Epidermal melanocyte (primary cell): ENCODE measurements around the gene GLIS2.
"Not testable (repeated sequence)": the region's sequence is repeated elsewhere in the genome, so short reads cannot be mapped to it uniquely, and the experiment has no call there.

Source experiments
- DNase-seq: peaks from one replicate; pipeline ENCODE4 v3.0.0; 2011; ENCODE audit warnings: low spot score; ENCODE audit not compliant: insufficient read length

GLIS2 gene

GRCh38 chr16:4333714-4334113, 17.8 kb downstream of the GLIS2 start:
- not testable (repeated sequence) for DNase-seq

- no peak for DNase-seq
Measured at GRCh38 chr16:4334724-4335495, 19.0 kb downstream of the GLIS2 start.

GRCh38 chr16:4336701-4337539, 21.1 kb downstream of the GLIS2 start:
- DNase-seq = no peak

DNA sequence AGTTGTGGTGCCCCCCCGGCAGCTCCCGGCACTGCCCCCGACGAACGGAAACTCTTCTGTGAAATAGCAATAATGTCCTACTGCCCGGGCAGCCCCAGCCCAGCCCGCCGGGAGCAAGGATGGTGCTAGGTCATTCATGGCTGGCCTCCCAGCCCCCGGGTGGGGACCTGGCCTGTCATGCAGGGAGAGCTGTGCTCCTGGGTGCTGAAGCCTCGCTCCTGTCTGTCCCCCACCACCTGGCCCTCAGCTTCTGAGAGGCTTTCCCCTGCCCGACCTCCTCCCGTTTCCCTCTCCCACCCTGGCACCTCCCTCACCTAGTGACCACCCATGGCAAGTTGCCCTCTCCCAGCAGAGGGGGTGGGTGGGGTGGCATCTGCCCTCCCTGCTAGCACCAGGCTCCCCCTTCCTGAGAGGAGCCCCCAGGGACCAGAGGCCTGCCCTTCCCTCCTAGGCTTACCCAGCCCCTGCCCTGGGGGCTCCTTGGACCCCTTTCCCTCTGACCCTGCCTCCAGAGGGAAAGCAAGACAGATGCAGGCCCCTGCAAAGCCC, 21.7 kb downstream of the GLIS2 start:
- no peak for DNase-seq

- no peak for DNase-seq
Measured at GRCh38 chr16:4338125-4338582, 22.3 kb downstream of the GLIS2 start.

GRCh38 chr16:4338712-4339299, 22.9 kb downstream of the GLIS2 start:
- no peak for DNase-seq

- DNase-seq = no peak
Measured at GRCh38 chr16:4339455-4339854, 23.6 kb downstream of the GLIS2 start.

- DNase-seq = no peak
Measured at GRCh38 chr16:4339909-4340308, 24.0 kb downstream of the GLIS2 start.

DNA sequence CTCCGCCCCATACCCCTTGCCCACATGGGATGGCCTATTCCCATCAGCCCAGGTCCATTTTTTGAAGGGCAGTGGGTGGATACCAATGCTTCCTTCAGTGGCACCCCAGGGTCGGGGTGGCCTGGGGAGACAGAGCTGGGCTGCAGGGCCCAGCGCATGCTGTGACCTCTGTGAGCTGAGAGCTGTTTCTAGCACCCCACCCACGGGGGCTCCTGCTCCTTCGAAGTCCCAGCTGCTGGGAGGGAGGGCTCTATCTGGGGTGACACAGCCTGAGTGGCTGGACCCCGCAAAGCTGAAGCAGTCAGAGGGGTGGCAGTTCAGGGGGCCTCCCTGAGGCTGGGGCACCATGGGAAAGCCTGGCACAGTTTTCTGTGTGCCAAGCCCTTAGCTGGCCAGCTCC, 24.6 kb downstream of the GLIS2 start:
- no peak for DNase-seq

- DNase-seq = no peak
Measured at GRCh38 chr16:4341250-4341649, 25.4 kb downstream of the GLIS2 start.

DNA sequence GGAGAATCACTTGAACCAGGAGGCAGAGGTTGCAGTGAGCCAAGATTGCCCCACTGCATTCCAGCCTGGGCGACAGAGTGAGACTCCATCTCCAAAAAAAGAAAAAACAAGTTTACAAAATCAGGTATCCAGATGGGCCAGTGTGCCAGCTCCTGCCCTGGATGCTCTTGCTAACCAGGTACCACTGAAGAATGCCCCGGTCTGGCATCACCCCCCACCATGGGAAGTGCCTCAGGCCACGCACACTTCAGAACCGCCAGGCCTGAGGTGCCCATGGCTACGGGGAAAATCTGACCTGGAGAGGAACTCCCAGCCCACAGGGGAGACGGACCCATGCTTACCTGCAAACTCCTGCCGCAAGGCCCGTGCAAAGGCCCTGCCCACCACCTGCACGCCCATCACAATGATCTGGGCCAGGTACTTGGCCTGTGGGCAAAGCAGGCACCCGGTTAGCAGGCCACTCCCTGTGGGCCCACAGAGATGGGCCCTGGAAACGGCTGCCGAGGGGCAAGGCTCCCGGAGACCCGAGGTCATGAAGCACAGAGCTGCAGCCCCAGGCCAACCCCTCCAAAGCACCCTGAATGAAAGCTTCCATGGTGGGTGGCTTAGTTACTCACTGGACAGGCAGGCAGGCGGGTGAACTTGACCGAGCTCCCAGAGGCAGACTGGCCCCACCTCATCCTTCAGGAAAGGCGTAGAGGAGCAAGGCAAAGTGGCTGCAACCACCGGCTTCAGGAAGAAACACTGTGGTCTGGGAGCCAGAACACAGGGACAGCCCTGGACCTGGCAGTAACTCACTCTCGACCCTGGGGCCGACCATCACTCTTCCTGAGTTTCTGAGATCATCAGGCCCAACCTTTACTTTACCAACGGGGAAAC, 27.2 kb downstream of the GLIS2 start:
- no peak for DNase-seq

DNA sequence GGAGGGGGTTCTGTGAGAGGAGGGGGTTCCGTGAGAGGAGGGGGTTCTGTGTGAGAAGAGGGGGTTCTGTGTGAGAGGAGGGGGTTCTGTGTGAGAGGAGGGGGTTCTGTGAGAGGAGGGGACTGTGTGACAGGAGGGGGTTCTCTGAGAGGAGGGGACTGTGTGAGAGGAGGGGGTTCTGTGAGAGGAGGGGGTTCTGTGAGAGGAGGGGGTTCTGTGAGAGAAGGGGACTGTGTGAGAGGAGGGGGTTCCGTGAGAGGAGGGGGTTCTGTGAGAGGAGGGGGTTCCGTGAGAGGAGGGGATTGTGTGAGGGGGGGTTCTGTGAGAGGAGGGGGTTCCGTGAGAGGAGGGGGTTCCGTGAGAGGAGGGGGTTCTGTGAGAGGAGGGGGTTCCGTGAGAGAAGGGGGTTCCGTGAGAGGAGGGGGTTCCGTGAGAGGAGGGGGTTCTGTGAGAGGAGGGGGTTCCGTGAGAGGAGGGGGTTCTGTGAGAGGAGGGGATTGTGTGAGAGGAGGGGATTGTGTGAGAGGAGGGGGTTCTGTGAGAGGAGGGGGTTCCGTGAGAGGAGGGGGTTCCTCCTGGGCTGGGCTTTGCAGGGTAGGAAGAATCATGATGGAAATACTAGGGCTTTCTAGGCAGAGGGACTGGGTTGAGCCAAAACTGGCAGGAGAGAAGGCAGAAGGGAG, 28.6 kb downstream of the GLIS2 start:
- DNase-seq = not testable (repeated sequence)

GRCh38 chr16:4344983-4345835, 29.3 kb downstream of the GLIS2 start:
- no peak for DNase-seq

DNA sequence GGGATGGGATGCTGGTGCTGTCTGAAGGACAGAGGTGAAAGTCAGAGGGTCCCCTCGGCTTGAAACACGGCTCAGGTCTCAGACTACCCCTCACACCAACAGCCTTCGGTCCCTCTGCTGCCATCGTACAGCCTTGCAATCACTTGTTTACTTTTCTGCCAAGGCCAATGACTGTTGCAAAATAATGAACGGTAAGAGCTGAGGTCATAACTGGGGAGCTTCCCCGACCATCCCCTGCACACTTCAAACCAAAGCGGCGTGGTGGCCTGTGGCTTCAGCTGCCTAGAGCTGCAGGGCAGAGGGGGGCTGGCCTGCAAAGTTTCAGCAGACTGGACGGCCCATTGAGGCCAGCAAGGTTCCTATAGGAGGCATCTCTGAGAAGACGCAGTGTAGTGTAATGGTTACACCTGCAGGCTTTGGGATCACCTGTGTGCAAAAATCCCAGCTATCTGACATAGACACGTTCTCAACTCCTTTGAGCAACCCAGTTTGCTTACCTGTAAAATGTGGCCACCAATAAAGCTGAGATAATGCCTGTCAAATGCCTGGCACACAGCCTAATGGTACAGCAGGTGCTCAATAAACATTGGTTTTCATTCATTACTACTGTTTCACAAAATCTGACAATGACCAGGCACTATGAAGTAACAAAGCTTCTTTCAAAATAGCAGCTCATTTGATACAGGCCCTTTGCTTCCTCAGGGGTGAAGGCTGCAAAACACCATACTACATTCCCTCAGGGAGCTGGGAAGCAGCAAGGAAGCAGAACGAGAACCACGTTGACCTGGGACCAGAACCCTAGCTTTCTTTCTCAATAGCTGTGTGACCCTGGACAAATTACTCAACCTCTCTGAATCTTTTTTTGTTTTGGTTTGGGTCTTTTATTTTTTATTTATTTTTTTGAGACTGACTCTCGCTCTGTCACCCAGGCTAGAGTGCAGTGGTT, 30.2 kb downstream of the GLIS2 start:
- no peak for DNase-seq

DNA sequence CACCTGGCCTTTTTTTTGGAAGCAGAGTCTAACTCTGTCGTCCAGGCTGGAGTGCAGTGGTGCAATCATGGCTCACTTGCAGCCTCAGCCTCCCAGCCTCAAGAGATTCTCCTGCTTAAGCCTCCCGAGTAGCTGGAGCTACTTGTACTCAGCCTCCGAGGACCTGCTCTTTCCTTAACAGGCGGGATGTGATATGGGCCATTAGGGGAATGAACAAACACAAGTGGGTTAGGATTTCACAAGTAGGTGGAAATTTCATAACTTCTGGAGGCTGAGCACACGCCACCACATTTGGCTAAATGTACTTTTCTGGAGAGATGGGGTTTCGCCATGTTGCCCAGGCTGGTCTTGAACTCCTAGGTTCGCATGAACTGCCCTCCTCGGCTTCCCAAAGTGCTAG, 31.1 kb downstream of the GLIS2 start:
- DNase-seq = no peak

DNA sequence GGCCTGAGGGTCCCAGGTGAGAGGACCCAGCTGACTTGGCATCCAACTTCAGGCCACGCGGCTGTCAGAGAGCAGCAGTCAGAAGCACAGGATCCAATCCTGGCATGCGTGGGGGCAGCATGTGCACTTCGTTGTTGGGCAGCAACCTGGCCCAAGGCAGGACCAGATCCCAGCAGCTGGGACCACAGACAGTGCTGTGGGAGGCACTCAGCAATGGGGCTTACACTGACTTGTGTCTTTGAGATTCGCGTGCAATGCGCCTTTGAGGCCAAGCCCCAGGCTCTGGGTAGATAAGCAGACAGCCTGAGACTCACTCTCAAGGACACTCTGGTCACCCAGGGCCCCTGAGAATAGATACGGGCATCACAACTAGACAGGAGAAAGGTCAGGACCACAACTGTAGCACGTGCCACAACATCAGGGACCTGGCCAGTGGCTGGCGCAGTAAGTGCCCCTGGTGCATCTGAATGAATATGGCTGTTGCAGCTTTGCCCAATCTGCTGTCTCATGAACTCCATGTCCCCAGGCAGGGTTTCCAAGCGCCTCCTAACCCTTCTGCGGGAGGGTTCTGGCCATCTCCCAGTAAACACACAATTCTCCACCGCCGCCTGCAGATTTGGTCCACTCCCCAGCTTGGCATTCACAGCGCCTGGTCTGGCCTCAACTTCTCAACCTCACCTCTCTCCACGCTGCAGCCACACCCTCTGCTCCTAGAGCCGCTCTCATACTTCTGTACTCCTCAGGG, 32.1 kb downstream of the GLIS2 start:
- DNase-seq = no peak

DNA sequence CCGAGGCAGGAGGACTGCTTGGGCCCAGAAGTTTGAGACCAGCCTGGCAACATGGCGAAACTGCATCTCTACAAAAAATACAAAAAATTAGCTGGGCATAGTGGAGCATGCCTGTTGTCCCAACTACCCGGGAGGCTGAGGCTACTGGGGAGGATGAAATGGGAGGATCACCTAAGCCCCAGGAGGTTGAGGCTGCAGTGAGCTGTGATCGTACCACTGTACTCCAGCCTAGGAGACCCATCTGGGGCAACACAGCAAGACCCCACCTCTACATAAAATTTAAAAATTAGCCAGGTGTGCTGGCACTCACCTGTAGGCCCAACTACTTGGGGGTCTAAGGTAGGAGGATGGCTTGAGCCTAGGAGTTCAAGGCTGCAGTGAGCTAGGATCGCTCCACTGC, 33.5 kb downstream of the GLIS2 start:
- DNase-seq = no peak

- DNase-seq = no peak
Measured at GRCh38 chr16:4350365-4350786, 34.5 kb downstream of the GLIS2 start.
